Smooth muscle cell (in vitro differentiated cells): Measurements from ENCODE around the gene NLRP14. TPM values are rescaled to one million over a fixed set of nuclear protein-coding genes. Genes with fewer than 3 reads are reported as not detected.

Source experiments
- DNase-seq: peaks from one replicate; lab custom pipeline; 2025; ENCODE audit not compliant: unreplicated experiment; lab: John Stamatoyannopoulos, UW
- H2AFZ ChIP-seq: fragments of 200-600 bp; sonication (generic); 2 replicates; pipeline ENCODE4 v1.6.0; 2016; ENCODE audit warnings: antibody characterized with exemption, low read depth, mild to moderate bottlenecking
- H3F3A ChIP-seq: fragments of 200-600 bp; sonication (generic); 2 replicates; pipeline ENCODE4 v1.6.0; 2017; ENCODE audit warnings: antibody characterized with exemption, low read depth
- H3K27ac ChIP-seq: fragments of 200-600 bp; sonication (generic); 2 replicates; pipeline ENCODE4 v1.5.1; 2016; ENCODE audit warnings: low read depth, mild to moderate bottlenecking
- H3K27me3 ChIP-seq: fragments of 200-600 bp; sonication (generic); 2 replicates; pipeline ENCODE4 v1.6.1; 2016; ENCODE audit warnings: low read depth, mild to moderate bottlenecking
- H3K36me3 ChIP-seq: fragments of 200-600 bp; sonication (generic); 2 replicates; pipeline ENCODE4 v1.5.1; 2016; ENCODE audit warnings: low read depth
- H3K4me1 ChIP-seq: fragments of 200-600 bp; sonication (generic); 2 replicates; pipeline ENCODE4 v1.5.1; 2016; ENCODE audit warnings: low read depth
- H3K4me2 ChIP-seq: fragments of 200-600 bp; sonication (generic); 2 replicates; pipeline ENCODE4 v1.6.0; 2016; ENCODE audit warnings: mild to moderate bottlenecking
- H3K4me3 ChIP-seq: fragments of 200-600 bp; sonication (generic); 2 replicates; pipeline ENCODE4 v1.5.1; 2016; ENCODE audit warnings: mild to moderate bottlenecking
- H3K79me2 ChIP-seq: fragments of 200-600 bp; sonication (generic); 2 replicates; pipeline ENCODE4 v1.6.0; 2016; ENCODE audit warnings: low read depth, mild to moderate bottlenecking
- H3K9ac ChIP-seq: fragments of 200-600 bp; sonication (generic); 2 replicates; pipeline ENCODE4 v1.6.0; 2016; ENCODE audit warnings: low read depth
- H3K9me3 ChIP-seq: fragments of 200-600 bp; sonication (generic); replicated peaks from 2 replicates; pipeline ENCODE4 v1.5.1; 2016; ENCODE audit warnings: low read depth
- H4K20me1 ChIP-seq: fragments of 200-600 bp; sonication (generic); 2 replicates; pipeline ENCODE4 v1.6.0; 2016; ENCODE audit warnings: low read depth
- CTCF ChIP-seq: fragments of 200-600 bp; sonication (generic); IDR thresholded peaks from 2 replicates; pipeline ENCODE4 v1.5.1; 2017; ENCODE audit warnings: borderline replicate concordance, mild to moderate bottlenecking, antibody characterized with exemption; ENCODE audit not compliant: insufficient read depth, poor library complexity, severe bottlenecking
- WGBS: methylation state at CpG from one replicate; pipeline ENCODE4 v1.1.7; 2016; ENCODE audit warnings: low lambda C conversion rate; 5-methylcytosine and 5-hydroxymethylcytosine counted together
- polyA plus RNA-seq: library from polyadenylated mRNA; unstranded; fragments of >200 nt; fragmentation: Nextera tagmentation; extraction: Ambion mirVana; gene quantifications from 2 replicates; pipeline ENCODE4 v1.2.1, GENCODE V29; 2016
- total RNA-seq: library from RNA; depleted of rRNA; stranded (reverse); fragments of >200 nt; gene quantifications from 2 replicates; pipeline ENCODE4 v1.2.3, GENCODE V29; 2014

NLRP14 gene
- total and polyA plus RNA-seq, 2 experiments from 2014 or later: 0.34 TPM; not detected in 1

DNA sequence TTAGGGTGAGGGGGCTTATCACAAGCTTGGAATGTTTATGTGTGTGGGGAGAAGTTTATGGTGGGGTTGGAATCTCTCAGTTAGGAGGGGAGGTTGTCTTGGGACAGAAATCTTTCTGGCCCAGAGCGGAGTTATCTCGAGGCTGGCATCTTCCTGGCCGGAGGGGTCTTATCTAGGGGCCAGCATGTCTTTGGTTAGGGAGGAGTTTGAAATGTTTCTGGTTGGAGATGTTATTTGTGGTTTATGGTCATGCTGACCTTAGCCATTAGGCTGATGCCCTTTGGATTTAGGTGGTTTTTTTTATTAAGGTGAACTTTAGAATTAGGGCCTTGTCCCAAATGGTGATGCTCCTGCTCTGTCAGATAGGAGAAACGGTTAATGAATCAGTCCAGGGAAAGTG lies 60.6 kb downstream of the NLRP14 start:
- Histone ChIP-seq H3K4me1 (no peaks in the 10 kb centered on the region), H3K27ac (no peak overlapping the region), H3K79me2 (no peaks in the 10 kb centered on the region), H3K27me3 (no peaks in the 10 kb centered on the region), H3K9ac (no peak overlapping the region), H3F3A (no peaks in the 10 kb centered on the region), H3K36me3 (no peaks in the 10 kb centered on the region), H3K4me3 (no peak overlapping the region), H4K20me1 (no peaks in the 10 kb centered on the region), H3K4me2 (no peak overlapping the region), H3K9me3 (no peaks in the 10 kb centered on the region), H2AFZ (no peak overlapping the region)
- WGBS: 41% methylated on average over 4 of the region's 4 CpGs
- DNase-seq: no peak
- TF ChIP-seq CTCF: no peak

DNA sequence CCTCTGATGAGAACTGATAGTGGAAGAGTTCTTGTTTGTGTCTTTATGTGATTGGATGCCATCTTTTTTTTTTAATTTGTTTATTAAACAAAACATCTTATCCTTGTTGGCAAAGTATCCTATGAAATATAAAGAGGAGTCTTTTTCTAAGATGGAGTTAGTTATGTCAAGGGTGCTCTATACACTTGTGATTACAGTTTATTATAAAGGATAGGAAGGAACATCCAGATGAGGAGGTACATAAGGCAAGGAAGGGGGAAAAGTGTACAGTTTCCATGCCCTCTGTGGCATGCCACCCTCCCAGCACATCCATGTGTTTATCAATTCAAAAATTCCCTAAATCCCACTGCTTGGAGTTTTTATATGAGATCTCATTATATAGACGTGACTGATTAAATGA lies 61.2 kb downstream of the NLRP14 start:
- Histone ChIP-seq H3K4me2 (no peak overlapping the region), H3K27me3 (no peaks in the 10 kb centered on the region), H3K4me1 (no peaks in the 10 kb centered on the region), H3K27ac (no peak overlapping the region), H3K9me3 (no peaks in the 10 kb centered on the region), H2AFZ (no peak overlapping the region), H3K36me3 (no peaks in the 10 kb centered on the region), H3K9ac (no peak overlapping the region), H4K20me1 (no peaks in the 10 kb centered on the region), H3K4me3 (no peak overlapping the region), H3K79me2 (no peaks in the 10 kb centered on the region), H3F3A (no peaks in the 10 kb centered on the region)
- TF ChIP-seq CTCF: no peak
- no peak for DNase-seq
- WGBS: 0% methylated on average over 1 of the region's 1 CpG

DNA sequence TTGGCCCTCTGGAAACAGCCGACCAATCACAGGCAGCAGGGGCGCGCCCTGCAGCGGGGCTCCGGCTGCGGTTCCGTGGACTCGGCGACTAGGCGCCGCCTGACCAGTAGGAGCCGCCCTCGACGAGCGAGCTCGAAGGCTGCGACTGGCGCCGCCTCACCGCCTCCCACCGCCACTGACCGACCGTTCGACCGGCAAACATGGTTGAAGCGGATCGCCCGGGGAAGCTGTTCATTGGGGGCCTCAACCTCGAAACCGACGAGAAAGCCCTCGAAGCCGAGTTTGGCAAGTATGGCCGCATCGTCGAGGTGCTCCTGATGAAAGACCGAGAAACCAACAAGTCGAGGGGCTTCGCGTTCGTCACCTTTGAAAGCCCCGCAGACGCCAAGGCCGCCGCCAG lies 68.6 kb downstream of the NLRP14 start, which contains the start of gene RBMXL2:
TSS of gene RBMXL2 (plus strand) at position 78 of the 400 bp plus-strand sequence. CDS start at position 201, 123 bp downstream.
- WGBS: 96% methylated on average over 45 of the region's 45 CpGs
- no peaks in the 10 kb centered on the region for H3K79me2 ChIP-seq

More for the DNA sequence above, 68.6 kb downstream of the NLRP14 start, which contains the start of gene RBMXL2:
- H3K27ac ChIP-seq: no peak within 1 kb of the TSS
- no peaks in the 10 kb centered on the region for H3K4me1 ChIP-seq
- no peak within 1 kb of the TSS for H2AFZ ChIP-seq
- H3K4me3 ChIP-seq: no peak within 1 kb of the TSS
- no peak for TF ChIP-seq CTCF
- no peak within 1 kb of the TSS for H3K4me2 ChIP-seq
- H3K9me3 ChIP-seq: no peaks in the 10 kb centered on the region
- no peak for DNase-seq
- no peaks in the 10 kb centered on the region for H4K20me1 ChIP-seq
- no peak within 1 kb of the TSS for H3K9ac ChIP-seq
- no peaks in the 10 kb centered on the region for H3K27me3 ChIP-seq
- H3K36me3 ChIP-seq: no peaks in the 10 kb centered on the region
- H3F3A ChIP-seq: no peaks in the 10 kb centered on the region
